Astrocyte (in vitro differentiated cells and primary cell): ENCODE data around the gene PRPS1L1.

Experiments used
- EZH2 ChIP-seq: IDR thresholded peaks from 2 replicates; pipeline ENCODE4 v1.6.1; 2012; ENCODE audit warnings: mild to moderate bottlenecking, low read length, inconsistent platforms; ENCODE audit not compliant: insufficient read depth
- TF ChIP-seq, protein P1 (sequence below): IDR thresholded peaks from 2 replicates; pipeline ENCODE4 v1.5.1; 2011; ENCODE audit warnings: low read depth, mild to moderate bottlenecking, inconsistent platforms, low read length, moderate library complexity; ENCODE audit not compliant: insufficient read depth

DNA sequence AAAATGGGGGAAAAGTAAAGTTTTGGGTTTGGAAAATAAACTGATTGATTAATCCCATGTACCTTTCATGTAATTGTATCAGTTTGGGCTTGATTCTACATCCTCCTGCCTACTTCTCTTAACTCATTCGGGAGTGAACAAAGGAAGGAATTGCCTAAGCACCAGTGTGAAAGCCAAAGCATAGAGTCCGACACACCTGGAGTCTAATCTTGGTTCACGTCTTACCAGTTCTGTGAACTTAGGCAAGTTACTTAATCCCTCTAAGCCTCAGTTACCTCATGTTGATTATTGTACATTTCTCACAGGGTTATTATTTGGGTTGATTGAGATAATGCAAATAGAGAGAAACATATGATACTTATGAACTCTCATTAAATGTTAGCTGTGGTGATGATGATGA, 41.1 kb upstream of the PRPS1L1 start:
- TF ChIP-seq, protein P1, sequence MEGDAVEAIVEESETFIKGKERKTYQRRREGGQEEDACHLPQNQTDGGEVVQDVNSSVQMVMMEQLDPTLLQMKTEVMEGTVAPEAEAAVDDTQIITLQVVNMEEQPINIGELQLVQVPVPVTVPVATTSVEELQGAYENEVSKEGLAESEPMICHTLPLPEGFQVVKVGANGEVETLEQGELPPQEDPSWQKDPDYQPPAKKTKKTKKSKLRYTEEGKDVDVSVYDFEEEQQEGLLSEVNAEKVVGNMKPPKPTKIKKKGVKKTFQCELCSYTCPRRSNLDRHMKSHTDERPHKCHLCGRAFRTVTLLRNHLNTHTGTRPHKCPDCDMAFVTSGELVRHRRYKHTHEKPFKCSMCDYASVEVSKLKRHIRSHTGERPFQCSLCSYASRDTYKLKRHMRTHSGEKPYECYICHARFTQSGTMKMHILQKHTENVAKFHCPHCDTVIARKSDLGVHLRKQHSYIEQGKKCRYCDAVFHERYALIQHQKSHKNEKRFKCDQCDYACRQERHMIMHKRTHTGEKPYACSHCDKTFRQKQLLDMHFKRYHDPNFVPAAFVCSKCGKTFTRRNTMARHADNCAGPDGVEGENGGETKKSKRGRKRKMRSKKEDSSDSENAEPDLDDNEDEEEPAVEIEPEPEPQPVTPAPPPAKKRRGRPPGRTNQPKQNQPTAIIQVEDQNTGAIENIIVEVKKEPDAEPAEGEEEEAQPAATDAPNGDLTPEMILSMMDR: no peak
- TF ChIP-seq EZH2: no peak
